Activated T-helper 1 cell treated with Interleukin-2 at 50 U/mL for 16 hours (primary cell): ENCODE results near the gene HTN3.
"Not testable (repeated sequence)": the region's sequence is repeated elsewhere in the genome, so short reads cannot be mapped to it uniquely, and the experiment has no call there.

ENCODE experiments used
- DNase-seq: peaks from one replicate; pipeline ENCODE4 v3.0.0-alpha.2; 2020; ENCODE audit warnings: low read depth

HTN3 gene

GRCh38 chr4:70028159-70028558 is at the start of gene HTN3:
Gene HTN3, plus strand, starts transcription at chr4:70028459. Its CDS starts 2,282 bp downstream, at chr4:70030741.
- DNase-seq: not testable (repeated sequence)

- DNase-seq: no peak
These were observed 44.2 kb upstream of the HTN3 start for GRCh38 chr4:69984030-69984443.

GRCh38 chr4:69986663-69987062 is 41.6 kb upstream of the HTN3 start:
- DNase-seq: no peak

GRCh38 chr4:69991016-69991415 is 37.2 kb upstream of the HTN3 start:
- DNase-seq: no peak

- DNase-seq: no peak
These were observed 33.5 kb upstream of the HTN3 start for GRCh38 chr4:69994782-69995181.

GRCh38 chr4:69995526-69996016 is 32.7 kb upstream of the HTN3 start, which contains the start of gene STATH:
Gene STATH, plus strand, starts transcription at chr4:69995966. Its CDS starts 2,472 bp downstream, at chr4:69998438.
- no peak for DNase-seq

GRCh38 chr4:69999420-69999819 is 28.8 kb upstream of the HTN3 start:
- no peak for DNase-seq

GRCh38 chr4:70000711-70001110 is 27.5 kb upstream of the HTN3 start:
- no peak for DNase-seq

GRCh38 chr4:70002507-70002906 is 25.8 kb upstream of the HTN3 start:
- DNase-seq: no peak

- DNase-seq: no peak
These were observed 19.5 kb upstream of the HTN3 start for GRCh38 chr4:70008771-70009170.

- not testable (repeated sequence) for DNase-seq
These were observed 9.3 kb upstream of the HTN3 start for GRCh38 chr4:70019006-70019405.

GRCh38 chr4:70023218-70023617 is 5.0 kb upstream of the HTN3 start:
- no peak for DNase-seq

- no peak for DNase-seq
These were observed 1.2 kb upstream of the HTN3 start for GRCh38 chr4:70027011-70027410.

GRCh38 chr4:70037559-70037958 is 9.3 kb downstream of the HTN3 start:
- not testable (repeated sequence) for DNase-seq

- not testable (repeated sequence) for DNase-seq
These were observed 11.7 kb downstream of the HTN3 start for GRCh38 chr4:70039928-70040327.

GRCh38 chr4:70041652-70042286 is 13.5 kb downstream of the HTN3 start:
- DNase-seq: no peak

GRCh38 chr4:70050138-70050537 is 21.9 kb downstream of the HTN3 start, which contains the start of gene HTN1:
Gene HTN1, plus strand, starts transcription at chr4:70050438. Its CDS starts 2,639 bp downstream, at chr4:70053077.
- DNase-seq: not testable (repeated sequence)

GRCh38 chr4:70056534-70056933 is 28.3 kb downstream of the HTN3 start:
- DNase-seq: not testable (repeated sequence)

GRCh38 chr4:70057651-70058050 is 29.4 kb downstream of the HTN3 start:
- no peak for DNase-seq

GRCh38 chr4:70059149-70059548 is 30.9 kb downstream of the HTN3 start:
- DNase-seq: no peak

- no peak for DNase-seq
These were observed 33.7 kb downstream of the HTN3 start for GRCh38 chr4:70062000-70062399.

GRCh38 chr4:70080205-70080604 is 51.9 kb downstream of the HTN3 start:
- DNase-seq: no peak
